Measurements from ENCODE around the gene MYRIP.

Gene MYRIP

DNA sequence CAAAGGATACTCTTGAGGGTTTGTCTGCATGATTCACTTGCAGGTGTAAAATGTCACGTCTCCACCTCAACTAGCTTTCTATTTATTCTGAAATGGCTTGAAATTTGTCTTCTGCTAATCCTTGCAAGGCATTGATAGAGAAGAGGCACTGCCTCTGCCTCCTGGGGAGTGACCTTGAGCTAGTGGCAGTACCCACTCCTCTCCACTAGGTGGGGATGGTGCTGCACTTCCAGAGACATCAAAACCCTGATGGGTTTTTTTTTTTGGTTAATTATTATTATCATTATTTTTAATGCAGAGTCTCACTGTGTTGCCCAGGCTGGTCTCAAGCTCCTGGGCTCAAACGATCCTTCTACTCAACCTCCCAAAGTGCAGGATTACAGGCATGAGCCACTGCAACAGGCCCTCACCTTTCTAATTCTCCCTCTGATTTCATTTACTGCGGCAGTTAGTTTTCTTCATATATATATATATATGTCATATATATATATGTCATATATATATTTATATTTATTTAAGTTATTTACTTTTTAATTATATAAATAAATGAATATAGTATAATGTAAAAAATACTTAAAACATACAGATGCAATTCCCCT, 382.5 kb downstream of the MYRIP start:
- peak; percentile 48 for DNase-seq

DNA sequence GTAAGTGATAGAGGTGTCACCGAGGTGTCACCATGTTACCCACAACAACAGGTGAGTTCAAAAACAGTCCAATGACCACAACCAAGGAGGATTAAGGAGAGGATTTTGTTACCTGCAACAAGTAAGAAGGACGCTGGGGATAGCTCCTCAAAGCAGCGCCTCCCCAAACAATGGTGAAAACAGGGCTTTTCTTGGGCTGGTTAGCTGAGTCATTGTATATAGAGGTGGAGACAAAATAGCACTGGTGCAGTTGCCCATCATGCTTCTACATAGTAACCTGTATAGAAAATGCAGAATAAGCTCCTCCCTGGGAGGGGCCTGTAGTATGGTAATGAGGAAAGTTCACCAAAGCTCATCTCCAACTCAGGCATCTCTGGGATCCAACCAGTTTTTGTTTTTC, 383.2 kb downstream of the MYRIP start:
- DNase-seq, result no peak

DNA sequence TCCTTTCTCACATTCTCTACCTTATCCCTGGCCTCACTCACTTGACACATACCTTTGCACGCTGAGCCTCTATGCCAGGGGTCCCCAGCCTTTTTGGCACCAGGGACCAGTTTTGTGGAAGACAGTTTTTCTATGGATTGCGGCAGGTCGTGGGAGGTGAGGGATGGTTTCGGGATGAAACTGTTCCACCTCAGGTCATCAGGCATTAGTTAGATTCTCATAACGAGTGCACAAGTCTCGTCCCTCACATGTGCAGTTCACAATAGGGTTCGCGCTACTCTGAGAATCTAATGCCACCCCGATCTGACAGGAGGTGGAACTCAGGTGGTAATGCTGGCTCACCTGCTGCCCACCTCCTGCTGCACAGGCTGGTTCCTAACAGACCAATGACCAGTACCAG, 387.6 kb downstream of the MYRIP start:
- no peak for DNase-seq

DNA sequence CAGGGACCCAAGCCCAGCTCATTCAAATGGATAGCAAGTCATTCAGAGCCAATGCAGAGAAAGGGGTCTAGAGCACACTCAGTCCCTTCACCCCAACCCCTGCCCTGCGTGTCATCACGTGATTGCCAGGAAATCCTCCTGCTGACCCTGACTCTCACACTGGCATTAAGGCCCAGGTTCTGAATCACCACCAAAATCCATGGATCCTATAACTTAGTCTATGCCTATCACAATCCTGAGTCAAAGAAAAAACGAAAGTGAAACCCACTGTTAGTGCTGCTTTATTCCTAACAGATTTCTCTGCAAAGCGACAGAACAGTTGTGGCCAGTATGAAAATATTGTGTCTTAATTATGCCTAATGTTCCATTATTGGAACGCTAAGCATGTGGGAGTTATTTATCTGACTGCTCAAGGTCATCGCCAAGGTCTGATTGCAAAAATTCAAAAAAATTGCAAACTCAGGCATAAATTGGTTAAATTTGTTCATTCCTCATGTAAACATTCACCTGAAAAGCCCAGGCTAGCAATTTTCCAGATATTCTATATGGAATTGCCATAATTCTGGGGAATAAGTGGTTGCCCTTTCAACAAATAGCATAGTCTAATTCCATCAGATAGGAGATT, 391.4 kb downstream of the MYRIP start:
- DNase-seq, result no peak

DNA sequence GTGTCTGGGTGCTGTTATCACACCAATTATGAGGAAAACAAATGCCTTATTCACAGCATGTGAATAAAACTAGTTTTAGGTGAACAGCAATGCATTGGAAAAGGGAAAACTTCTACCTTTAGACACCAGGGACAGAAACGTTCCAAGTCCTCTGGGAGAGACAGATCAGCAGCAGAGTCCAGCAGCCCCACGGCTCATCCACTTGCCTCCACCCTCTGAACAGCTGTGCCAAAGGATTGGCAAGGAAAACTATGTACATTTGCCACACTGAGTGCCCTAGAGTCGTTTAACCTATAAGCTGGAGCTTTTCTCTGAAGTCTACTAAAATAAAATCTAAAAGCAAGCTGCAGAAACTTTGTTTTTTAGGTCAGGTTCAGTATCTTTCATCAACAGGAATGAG, 392.4 kb downstream of the MYRIP start:
- no peak for DNase-seq

DNA sequence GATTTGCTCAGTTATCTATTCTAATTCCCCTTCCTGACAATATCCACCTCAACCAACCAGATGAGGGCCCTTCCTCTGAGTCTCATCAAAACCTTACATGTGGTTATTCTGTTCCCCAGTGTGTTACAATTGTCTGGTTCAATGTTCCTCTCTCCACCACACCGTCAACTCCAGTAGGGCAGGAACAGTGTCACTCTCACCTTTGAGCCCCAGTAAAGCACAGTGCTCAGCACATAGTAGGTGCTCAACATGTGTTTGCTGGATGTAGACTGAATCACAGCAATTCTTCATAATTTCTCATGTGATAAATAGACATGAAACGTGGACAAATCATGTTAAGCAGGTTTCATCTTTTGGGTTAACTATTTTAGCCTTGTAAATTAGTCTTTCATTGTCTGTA, 397.1 kb downstream of the MYRIP start:
- no peak for DNase-seq

DNA sequence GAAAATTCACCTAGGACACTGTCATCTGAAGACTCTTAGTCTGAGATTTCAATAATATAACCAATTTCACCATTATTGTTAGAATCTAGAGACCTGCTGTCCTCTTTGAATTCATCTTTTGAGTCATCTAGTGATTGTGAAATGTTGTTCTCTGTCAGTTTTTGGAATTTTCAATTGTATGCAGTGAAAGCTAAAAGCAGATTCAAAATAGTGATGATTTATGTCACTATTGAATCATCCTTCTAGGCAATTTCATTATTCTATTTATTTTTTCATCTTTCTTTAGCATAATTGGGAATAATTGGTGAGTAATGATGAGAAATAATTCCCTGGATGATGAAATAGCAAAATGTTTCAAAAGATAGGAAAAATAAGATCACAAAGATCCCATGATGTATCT, 398.4 kb downstream of the MYRIP start:
- DNase-seq, result no peak

DNA sequence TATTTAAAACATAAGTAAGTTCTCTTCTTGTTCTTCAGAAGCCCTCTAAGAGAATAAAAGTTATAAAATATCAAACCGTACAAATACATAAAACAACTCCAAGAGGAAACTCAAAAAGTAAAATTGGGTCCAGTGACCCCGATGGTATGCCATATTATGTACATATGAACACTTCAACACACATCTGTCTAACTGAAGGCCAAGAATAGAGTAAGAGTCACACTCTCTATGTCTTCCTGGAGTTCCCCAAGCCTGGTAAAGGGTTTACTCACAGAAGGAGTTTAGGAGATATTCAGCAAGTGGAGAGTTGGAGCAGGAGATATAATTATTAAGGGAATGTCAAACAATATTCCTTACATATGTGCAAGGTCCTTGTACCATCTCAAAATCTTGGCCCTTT, 398.8 kb downstream of the MYRIP start:
- no peak for DNase-seq

DNA sequence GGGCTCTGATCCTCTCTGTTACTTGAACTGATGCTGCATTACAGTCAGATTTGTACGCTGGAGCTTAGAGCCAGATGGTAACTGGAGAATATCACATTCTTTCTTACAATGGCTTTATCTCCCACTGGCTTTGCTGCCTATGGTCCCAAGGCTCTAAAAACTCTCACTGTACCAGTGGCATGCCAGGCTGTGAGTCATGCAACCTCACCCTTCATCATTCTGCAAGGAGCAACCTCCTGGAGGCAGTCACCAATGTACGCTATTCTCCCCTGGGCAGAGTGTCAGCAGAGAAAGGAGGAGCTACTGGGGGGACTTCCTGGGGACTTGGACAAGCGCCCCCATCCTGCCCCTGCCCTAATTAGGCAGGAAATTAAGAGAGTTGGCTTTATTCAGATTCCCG, 402.2 kb downstream of the MYRIP start:
- peak; percentile 54 for DNase-seq

DNA sequence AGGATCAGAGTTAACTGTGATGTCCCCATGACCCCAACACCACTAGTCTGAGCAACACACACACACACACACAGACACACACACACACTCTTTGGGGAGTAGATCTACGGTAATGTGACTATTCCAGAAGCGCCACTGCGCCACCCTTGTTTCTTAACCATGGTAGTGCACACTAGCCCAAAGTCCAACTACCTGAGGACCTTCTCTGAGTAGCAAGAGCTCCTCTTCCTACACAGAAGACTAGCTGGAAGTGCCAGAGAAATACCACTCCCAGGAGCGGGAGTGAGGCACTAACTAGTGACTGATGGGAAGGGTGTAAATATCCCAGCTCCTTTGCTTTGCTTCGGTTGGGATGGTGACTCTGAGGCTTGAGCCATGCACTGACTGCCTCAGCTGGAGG, 404.1 kb downstream of the MYRIP start:
- no peak for DNase-seq

DNA sequence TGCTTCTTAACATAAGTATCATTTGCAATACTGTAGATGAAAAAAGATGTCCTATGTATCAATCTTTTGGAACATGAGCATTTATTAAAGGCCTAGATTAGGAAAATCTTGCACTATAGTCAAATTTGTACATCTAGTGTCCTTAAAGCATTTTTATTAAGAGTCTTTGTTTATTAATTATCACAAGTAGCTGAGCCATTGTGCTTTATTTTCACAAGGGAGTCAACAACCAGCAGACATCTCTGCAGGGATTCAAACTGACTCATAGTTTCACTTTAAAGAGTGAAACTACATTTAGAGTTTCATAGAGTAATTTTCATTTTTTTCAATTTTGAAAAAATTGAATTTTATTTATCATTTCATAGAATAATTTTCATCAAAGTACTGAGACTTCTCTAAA, 405.6 kb downstream of the MYRIP start:
- DNase-seq, result no peak

DNA sequence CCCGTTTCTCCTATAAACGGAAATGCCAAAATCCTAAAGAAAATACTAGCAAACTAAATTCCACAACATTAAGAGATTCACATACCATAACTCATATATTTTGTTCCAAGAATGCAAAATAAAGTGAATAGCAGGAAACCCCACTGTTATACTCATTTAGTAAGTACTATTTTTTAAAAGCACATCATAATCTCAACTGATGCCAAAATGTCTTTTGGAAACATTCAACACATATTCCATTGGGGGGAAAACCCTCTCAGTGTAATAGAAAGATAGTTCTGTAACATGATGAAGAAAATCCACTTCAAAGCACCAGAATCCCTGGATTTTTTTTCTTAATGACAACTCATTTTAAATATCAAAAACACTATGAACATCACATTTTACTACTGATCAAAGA, 407.1 kb downstream of the MYRIP start:
- peak; percentile 19 for DNase-seq

DNA sequence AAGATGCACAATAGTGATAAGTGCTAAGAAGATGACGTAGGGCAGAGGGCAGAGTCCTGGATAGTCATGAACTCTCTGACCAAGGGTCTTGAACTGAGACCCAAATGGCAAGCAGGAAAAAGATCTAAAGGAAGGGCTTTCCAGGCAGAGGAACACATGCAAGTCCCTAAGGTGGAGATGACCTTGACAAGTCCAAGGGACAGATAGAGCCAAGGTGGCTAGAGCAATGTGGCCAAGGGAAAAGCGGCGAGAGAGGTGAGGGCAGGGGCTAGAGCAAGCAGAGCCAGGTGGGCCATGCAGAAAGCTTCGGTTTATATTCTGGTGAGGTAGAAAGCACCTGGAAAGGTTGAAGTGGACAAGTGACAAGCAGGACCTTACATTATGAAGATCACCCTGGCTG, 414.4 kb downstream of the MYRIP start:
- DNase-seq, result no peak

DNA sequence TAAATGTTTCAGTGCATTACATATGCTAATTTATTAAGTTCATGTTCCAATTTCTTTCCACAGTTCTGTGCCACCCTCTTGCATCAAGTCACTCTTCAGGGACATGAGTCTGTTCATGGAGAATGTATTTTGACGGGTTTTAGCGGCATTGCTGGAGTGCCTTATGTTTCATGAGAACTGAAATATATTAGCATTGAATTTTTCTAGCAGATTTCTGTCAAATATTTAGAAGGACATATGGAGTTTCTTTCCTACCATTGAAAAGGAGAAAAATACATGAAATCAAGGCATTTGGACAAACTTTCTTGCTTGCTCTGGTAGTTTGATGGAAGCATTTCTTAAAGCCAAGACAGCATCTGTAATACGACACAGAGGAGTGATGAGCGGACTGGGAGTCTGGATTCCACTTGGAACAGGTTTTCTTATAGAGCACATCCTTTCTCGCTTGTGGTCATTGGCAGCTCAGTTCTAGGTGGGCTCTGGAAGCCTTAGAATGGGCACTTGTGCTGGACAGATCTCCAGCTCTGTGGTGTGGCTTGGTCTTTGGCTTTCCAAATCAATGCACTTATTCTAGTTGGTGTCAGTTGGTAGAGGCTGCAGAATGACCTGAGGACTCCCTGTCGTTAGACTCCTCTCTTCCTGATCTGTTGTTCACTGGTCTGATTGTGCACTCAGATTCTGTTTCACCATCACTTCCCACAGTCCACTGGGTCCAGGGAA, 415.5 kb downstream of the MYRIP start:
- no peak for DNase-seq

DNA sequence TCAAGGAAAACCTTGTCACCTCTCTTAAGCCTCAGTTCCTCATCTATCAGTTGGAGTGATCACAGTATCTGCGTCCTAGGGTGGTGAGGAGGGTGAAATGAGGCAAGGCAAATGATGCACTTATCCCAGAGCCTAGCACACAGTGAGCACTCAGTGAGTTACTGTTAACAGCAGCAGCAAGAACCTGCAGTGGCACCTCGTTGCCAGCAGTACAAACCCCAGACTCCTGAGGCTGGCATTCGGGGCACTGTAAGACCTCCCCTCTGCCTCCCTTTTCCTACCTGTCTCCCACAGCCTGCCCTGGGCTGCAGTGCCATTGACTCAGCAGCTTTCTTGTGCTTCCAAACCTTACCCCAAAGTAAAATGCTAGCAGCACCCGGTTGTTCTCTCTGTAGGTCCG, 417.2 kb downstream of the MYRIP start:
- no peak for DNase-seq

DNA sequence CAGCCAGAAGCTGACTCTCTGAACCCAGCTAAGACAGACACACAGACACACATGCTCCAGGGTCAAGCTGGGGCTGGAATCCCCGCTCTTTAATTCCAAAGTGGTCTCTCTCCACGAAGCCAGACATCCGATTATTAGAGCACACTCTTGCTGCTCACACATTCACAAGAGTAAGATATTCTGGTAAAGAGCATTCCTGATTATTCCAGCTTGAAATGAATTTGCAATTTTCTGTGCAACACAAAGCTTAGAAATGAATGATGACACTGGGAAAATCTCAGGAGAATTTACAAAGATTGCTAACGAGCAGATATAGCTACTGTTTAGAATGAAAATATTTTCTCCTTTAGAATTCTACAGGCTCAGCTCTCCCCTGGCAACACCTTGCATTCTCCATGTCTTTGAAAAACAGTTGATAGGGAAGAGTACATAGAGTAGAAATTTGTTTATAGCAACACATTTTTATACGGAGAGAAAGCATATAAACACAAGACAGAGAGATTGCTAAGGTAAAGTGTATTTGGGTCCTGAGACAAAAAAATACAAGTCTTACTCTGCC, 419.5 kb downstream of the MYRIP start:
- no peak for DNase-seq

DNA sequence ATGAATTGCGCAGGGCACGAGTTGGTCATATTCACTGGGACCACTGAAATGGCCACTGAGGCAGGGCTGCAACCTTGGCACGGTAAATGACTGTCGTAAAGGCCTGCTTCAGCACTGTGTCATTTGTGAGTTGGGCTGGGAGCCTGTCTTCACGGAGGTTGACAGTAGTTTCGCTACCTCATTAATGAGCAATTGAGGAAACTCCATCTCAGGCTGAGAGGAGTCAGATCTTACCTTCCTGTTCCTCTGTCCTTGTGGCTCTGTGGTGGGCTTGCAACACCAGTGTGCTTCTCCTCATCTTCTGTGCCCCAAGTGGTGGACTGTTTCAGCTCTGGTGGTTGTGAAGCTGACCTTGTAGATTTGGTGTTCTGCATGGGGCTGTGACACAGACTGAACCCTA, 420.0 kb downstream of the MYRIP start:
- DNase-seq, result no peak

DNA sequence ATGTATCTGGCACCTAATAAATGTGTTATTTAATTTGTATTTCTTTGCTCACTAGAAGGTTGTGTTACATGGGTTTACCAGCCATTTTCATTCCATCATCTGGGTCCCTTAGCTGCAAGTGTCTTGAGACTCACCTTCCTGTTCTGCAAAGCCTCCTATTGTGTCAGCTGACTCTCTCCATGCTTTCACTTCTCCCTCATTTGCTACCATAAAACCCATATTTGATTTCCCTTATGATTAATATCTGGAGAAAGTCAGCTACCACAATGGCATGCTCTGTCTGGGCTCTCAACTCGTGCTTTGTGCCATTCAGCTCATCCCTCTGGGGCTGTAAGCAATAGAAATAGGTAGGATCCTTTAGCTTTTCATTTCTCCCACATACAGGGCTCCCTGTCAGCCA, 420.6 kb downstream of the MYRIP start:
- DNase-seq, result no peak

DNA sequence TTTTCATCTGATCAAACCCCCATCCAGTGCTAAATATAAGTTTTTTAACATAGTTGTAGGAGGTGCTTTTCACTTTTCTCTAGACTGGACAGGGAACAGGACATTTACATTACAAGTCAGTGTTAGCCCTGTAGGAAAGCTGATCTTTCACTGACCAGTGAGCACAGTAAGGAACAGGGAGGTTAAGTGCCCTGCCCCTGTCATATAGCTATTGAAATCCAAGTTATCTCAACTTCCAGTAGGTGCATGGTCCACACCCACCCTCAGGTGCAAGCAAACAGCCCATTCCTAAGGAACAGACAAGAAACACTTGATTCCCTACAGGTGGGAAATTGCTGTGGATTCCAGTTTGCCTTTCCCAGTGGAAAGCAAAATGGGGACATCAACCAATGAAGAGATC, 421.0 kb downstream of the MYRIP start:
- no peak for DNase-seq

DNA sequence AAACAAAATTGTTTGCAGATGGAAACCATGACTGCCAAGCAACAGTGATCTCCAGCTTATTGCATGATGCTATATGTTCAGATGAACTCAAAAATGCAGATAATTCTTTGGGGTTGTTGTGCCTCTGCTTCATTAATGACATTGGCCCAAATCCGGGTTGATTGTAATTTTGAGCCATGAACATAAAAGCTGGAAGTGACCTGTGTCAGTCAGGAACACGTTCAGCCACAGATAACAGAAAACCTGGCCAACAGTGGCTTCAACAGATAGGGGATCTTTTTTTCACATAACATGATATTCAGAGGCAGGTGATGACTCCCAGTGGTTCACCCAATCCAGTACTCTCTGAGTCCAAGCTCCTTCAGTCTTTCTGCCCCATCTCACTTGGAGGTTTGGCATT, 423.2 kb downstream of the MYRIP start:
- DNase-seq, result no peak

DNA sequence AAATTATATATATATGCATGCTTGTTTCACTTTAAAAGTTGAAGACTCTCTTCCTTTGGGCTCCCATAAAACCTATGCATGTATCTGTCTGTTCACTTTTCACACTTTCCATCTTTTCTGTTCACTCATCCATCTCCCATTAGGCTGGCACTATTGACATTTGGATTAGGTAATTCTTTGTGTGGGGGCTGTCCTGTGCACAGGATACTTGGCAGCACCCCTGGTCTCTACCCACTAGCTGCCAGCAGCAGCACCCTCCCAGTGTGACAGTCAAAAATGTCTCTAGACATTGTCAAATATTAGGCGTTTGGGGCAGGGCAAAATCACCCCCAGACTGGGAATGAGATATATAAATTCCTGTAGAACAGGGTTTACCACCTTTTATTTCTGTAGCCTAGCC, 427.8 kb downstream of the MYRIP start:
- no peak for DNase-seq

DNA sequence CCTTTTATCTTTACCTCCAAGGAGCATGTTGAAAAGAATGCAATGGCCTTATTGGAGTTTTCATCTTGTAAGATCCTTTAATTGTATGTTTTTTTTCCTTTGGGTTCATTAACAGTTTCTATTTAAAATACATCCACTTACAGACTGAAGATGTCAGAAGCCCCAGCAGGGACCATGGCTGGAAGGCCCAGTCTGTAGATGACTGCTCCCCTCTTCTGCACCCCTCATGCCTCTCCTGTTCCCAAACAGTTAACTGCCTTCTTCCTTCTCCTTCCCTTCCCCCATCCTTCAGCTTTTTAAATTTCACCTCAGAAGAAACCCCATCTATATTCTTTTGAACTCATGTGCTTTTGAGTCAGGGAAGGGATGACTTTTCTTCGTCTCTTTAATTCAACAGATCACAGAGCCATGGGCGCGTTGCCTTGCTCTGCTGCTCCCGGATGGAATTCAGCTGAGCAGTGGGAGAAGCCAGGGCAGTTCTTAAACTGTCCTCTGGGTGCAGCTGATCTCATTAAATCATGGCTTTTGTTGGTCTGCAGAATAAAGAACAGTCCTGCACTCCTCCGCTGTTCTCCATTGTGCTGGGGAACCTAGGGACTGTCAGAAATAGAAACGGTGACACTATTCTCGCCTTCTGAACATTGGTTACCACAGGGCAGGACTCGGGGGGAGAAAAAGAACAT, 428.6 kb downstream of the MYRIP start:
- DNase-seq, result peak; percentile 12

DNA sequence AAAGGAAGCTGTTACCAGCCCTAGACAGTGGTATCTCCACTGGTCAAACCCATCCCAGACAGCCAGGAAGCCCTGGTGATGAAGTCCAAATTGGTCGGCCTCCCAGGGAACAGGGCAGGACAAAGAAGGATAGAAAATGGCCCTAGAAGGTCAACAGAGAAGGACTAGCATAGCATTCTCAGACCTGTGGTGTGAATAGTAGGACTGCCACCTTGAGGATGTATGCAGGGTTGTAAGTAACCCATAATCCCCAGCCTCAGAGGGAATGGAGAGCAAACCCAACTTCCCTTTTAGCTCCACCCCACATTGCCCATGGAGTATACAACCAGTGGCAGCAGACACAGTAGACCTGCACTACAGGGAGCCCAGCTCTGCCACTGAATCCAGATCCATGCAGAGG, 431.5 kb downstream of the MYRIP start:
- DNase-seq, result no peak

DNA sequence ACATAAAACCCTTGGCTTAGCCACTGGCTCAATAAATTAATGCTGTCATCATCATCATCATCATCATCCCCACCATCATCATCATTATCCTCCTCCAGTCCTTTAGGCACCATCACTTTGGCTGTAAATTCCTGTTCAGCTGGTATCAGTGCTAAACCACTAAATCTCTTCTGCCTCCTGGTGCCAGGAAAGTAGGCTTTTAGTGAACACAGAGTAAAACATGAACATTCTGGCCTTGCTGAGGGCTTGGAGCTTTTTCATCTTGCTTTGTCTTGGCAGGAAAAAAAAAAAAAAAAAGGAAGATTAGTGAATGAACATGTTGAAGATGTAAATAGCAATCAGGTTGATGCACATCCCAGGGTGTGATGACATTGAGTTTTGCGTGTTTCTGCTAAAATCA, 432.8 kb downstream of the MYRIP start:
- no peak for DNase-seq
